WTC11 (cell line): ENCODE measurements around the gene BCAS3. TPM values are rescaled to one million over a fixed set of nuclear protein-coding genes. Genes with fewer than 3 reads are reported as not detected.

Experiments
- ATAC-seq: fragments of 200-7000 bp; cut with Tn5 transposase; 2 replicates; pipeline ENCODE4 v1.10.0; 2021; ENCODE audit warnings: mild to moderate bottlenecking, moderate library complexity
- CTCF ChIA-PET: fragments of 300-600 bp; sonication (Branson Sonifier 250); formaldehyde crosslinking; loops from one replicate; lab custom pipeline; 2021; ENCODE audit warnings: antibody characterized with exemption; lab: Charles Lee
- POLR2A ChIA-PET: fragments of 350-600 bp; sonication (Branson Sonifier 250); formaldehyde crosslinking; loops from one replicate; lab custom pipeline; 2021; ENCODE audit warnings: antibody characterized with exemption; lab: Charles Lee
- DNase-seq: peaks from one replicate; pipeline ENCODE4 v3.0.0; 2021; ENCODE audit warnings: low spot score
- H3K27ac Mint-ChIP-seq: 2 replicates; pipeline ENCODE4 v1.8.0; 2021; ENCODE audit warnings: mixed read lengths
- H3K27me3 Mint-ChIP-seq: 2 replicates; pipeline ENCODE4 v1.8.0; 2021; ENCODE audit warnings: low read depth, mild to moderate bottlenecking, moderate library complexity, mixed read lengths
- H3K36me3 Mint-ChIP-seq: 2 replicates; pipeline ENCODE4 v1.8.0; 2021; ENCODE audit warnings: mixed read lengths
- H3K4me1 Mint-ChIP-seq: 2 replicates; pipeline ENCODE4 v1.8.0; 2022; ENCODE audit warnings: mixed read lengths
- H3K4me3 Mint-ChIP-seq: 2 replicates; pipeline ENCODE4 v1.8.0; 2021; ENCODE audit warnings: mild to moderate bottlenecking, moderate library complexity, mixed read lengths
- H3K9me3 Mint-ChIP-seq: 2 replicates; pipeline ENCODE4 v1.8.0; 2021; ENCODE audit warnings: mixed read lengths
- ATF1 ChIP-seq: sonication (generic); formaldehyde crosslinking; IDR thresholded peaks from 2 replicates; pipeline ENCODE4 v1.8.1; 2023; ENCODE audit warnings: mild to moderate bottlenecking, moderate library complexity, missing genetic modification reagents
- ATF6 ChIP-seq: sonication (generic); formaldehyde crosslinking; IDR thresholded peaks from 2 replicates; pipeline ENCODE4 v1.8.1; 2023; ENCODE audit warnings: mild to moderate bottlenecking, missing genetic modification reagents
- E2F1 ChIP-seq: sonication (generic); formaldehyde crosslinking; IDR thresholded peaks from 2 replicates; pipeline ENCODE4 v1.8.0; 2022; ENCODE audit warnings: mild to moderate bottlenecking, missing genetic modification reagents
- E2F4 ChIP-seq: sonication (generic); formaldehyde crosslinking; IDR thresholded peaks from 2 replicates; pipeline ENCODE4 v1.8.1; 2022; ENCODE audit warnings: low read depth, mild to moderate bottlenecking, moderate library complexity, missing genetic modification reagents, borderline replicate concordance
- E2F5 ChIP-seq: sonication (generic); formaldehyde crosslinking; IDR thresholded peaks from 2 replicates; pipeline ENCODE4 v1.8.1; 2022; ENCODE audit warnings: mild to moderate bottlenecking, moderate library complexity, missing genetic modification reagents
- ESRRA ChIP-seq: sonication (generic); formaldehyde crosslinking; IDR thresholded peaks from 2 replicates; pipeline ENCODE4 v1.8.1; 2022; ENCODE audit warnings: mild to moderate bottlenecking, missing genetic modification reagents, borderline replicate concordance
- ETV6 ChIP-seq: sonication (generic); formaldehyde crosslinking; IDR thresholded peaks from 2 replicates; pipeline ENCODE4 v1.8.1; 2022; ENCODE audit warnings: mild to moderate bottlenecking, missing genetic modification reagents
- FOXP4 ChIP-seq: sonication (generic); formaldehyde crosslinking; IDR thresholded peaks from 2 replicates; pipeline ENCODE4 v1.8.0; 2022; ENCODE audit warnings: mild to moderate bottlenecking, missing genetic modification reagents
- NFE2L1 ChIP-seq: sonication (generic); formaldehyde crosslinking; IDR thresholded peaks from 2 replicates; pipeline ENCODE4 v1.8.1; 2023; ENCODE audit warnings: missing genetic modification reagents
- OVOL2 ChIP-seq: fragments of 250-450 bp; sonication (Bioruptor Pico); IDR thresholded peaks from 2 replicates; pipeline ENCODE4 v1.9.0; 2021; ENCODE audit warnings: mild to moderate bottlenecking, borderline replicate concordance
- RORB ChIP-seq: fragments of 250-450 bp; sonication (Bioruptor Pico); IDR thresholded peaks from 2 replicates; pipeline ENCODE4 v1.9.0; 2021; ENCODE audit warnings: mild to moderate bottlenecking
- SOX15 ChIP-seq: fragments of 250-450 bp; sonication (Bioruptor Pico); IDR thresholded peaks from 2 replicates; pipeline ENCODE4 v1.9.0; 2021; ENCODE audit warnings: mild to moderate bottlenecking
- STAT6 ChIP-seq: sonication (generic); formaldehyde crosslinking; conservative IDR thresholded peaks from 2 replicates; pipeline ENCODE4 v1.8.1; 2023; ENCODE audit warnings: mild to moderate bottlenecking, low read depth, missing genetic modification reagents, moderate library complexity
- USF1 ChIP-seq: sonication (generic); formaldehyde crosslinking; IDR thresholded peaks from 2 replicates; pipeline ENCODE4 v1.8.0; 2022; ENCODE audit warnings: mild to moderate bottlenecking, missing genetic modification reagents
- ZBTB21 ChIP-seq: sonication (generic); formaldehyde crosslinking; IDR thresholded peaks from 2 replicates; pipeline ENCODE4 v1.8.1; 2023; ENCODE audit warnings: mild to moderate bottlenecking, missing genetic modification reagents, borderline replicate concordance
- ZMAT4 ChIP-seq: fragments of 250-450 bp; sonication (Bioruptor Pico); IDR thresholded peaks from 2 replicates; pipeline ENCODE4 v1.9.0; 2021; ENCODE audit warnings: mild to moderate bottlenecking
- ZNF121 ChIP-seq: sonication (generic); formaldehyde crosslinking; IDR thresholded peaks from 2 replicates; pipeline ENCODE4 v1.8.0; 2023; ENCODE audit warnings: missing genetic modification reagents
- ZNF138 ChIP-seq: sonication (generic); formaldehyde crosslinking; conservative IDR thresholded peaks from 2 replicates; pipeline ENCODE4 v1.8.1; 2022; ENCODE audit warnings: mild to moderate bottlenecking, moderate library complexity, missing genetic modification reagents
- ZNF281 ChIP-seq: sonication (generic); formaldehyde crosslinking; IDR thresholded peaks from 2 replicates; pipeline ENCODE4 v1.8.0; 2023; ENCODE audit warnings: mild to moderate bottlenecking, missing genetic modification reagents
- total RNA-seq: library from RNA; stranded (reverse); gene quantifications from 3 replicates; pipeline ENCODE4 v1.2.3, GENCODE V29; 2021

Gene BCAS3
- total RNA-seq, 1 experiment from 2014 or later, result 15.5 TPM

GRCh38 chr17:61164517-61164916, 486.9 kb downstream of the BCAS3 start:
- Mint-ChIP-seq H3K4me1 (peaks cover 26% of the 10 kb centered on the region), H3K36me3 (peaks cover 12% of the 10 kb centered on the region), H3K4me3 (no peak overlapping the region), H3K27me3 (no peaks in the 10 kb centered on the region), H3K27ac (no peak overlapping the region), H3K9me3 (peaks cover 11% of the 10 kb centered on the region)
- DNase-seq, result no peak
- no peak for TF ChIP-seq ZMAT4 (CRISPR knock-in tag)
- no peak for TF ChIP-seq ZNF121
- no peak for TF ChIP-seq ZBTB21
- TF ChIP-seq ATF1 (CRISPR knock-in tag), result no peak
- ChIA-PET CTCF (no interaction called here), POLR2A (no interaction called here)
- ATAC-seq, result no peak

- CTCF ChIA-PET, result no interaction called here
- POLR2A ChIA-PET, result no interaction called here
- ATAC-seq, result no peak
- Mint-ChIP-seq H3K36me3 (peaks cover 12% of the 10 kb centered on the region), H3K4me3 (no peak overlapping the region), H3K27me3 (no peaks in the 10 kb centered on the region), H3K4me1 (peaks cover 3% of the 10 kb centered on the region), H3K27ac (no peak overlapping the region), H3K9me3 (peaks cover 11% of the 10 kb centered on the region)
- DNase-seq, result no peak
- TF ChIP-seq E2F5, result no peak
- TF ChIP-seq E2F1 (CRISPR knock-in tag), result no peak
- no peak for TF ChIP-seq ZNF138 (CRISPR knock-in tag)
- TF ChIP-seq ESRRA (CRISPR knock-in tag), result no peak
- TF ChIP-seq USF1 (CRISPR knock-in tag), result no peak
- no peak for TF ChIP-seq ZBTB21
- TF ChIP-seq ETV6, result no peak
- TF ChIP-seq E2F4, result no peak
- TF ChIP-seq RORB, result no peak
- no peak for TF ChIP-seq FOXP4 (CRISPR knock-in tag)
Measured at GRCh38 chr17:61167075-61167474, 489.4 kb downstream of the BCAS3 start.

- CTCF ChIA-PET, result no interaction called here
- ATAC-seq (no peak), DNase-seq (no peak)
- Mint-ChIP-seq H3K36me3 (peaks cover 12% of the 10 kb centered on the region), H3K4me1 (no peaks in the 10 kb centered on the region), H3K9me3 (peaks cover 11% of the 10 kb centered on the region), H3K4me3 (no peak overlapping the region), H3K27ac (no peak overlapping the region), H3K27me3 (no peaks in the 10 kb centered on the region)
- POLR2A ChIA-PET, result no interaction called here
- TF ChIP-seq ZMAT4 (CRISPR knock-in tag), result no peak
- no peak for TF ChIP-seq ATF6
- no peak for TF ChIP-seq STAT6
- TF ChIP-seq ZNF281 (CRISPR knock-in tag), result no peak
- TF ChIP-seq SOX15 (CRISPR knock-in tag), result no peak
- no peak for TF ChIP-seq OVOL2 (CRISPR knock-in tag)
- TF ChIP-seq NFE2L1 (CRISPR knock-in tag), result no peak
Measured at GRCh38 chr17:61168506-61168905, 490.9 kb downstream of the BCAS3 start.
